OCI-LY3 (cell line): ENCODE results near the gene WDR5B.
"Not testable (repeated sequence)": the region's sequence is repeated elsewhere in the genome, so short reads cannot be mapped to it uniquely, and the experiment has no call there.

ENCODE experiments used
- CTCF ChIP-seq: fragments of 200-600, 300-600 bp; sonication (generic); IDR thresholded peaks from 2 replicates; pipeline ENCODE4 v1.5.1; 2014; ENCODE audit warnings: antibody characterized with exemption, low read length, low read depth
- EZH2phosphoT487 ChIP-seq: fragments of 200-600 bp; shearing (Covaris generic); IDR thresholded peaks from 2 replicates; pipeline ENCODE4 v1.6.1; 2018; ENCODE audit warnings: antibody characterized with exemption, mixed run types, low read depth

DNA sequence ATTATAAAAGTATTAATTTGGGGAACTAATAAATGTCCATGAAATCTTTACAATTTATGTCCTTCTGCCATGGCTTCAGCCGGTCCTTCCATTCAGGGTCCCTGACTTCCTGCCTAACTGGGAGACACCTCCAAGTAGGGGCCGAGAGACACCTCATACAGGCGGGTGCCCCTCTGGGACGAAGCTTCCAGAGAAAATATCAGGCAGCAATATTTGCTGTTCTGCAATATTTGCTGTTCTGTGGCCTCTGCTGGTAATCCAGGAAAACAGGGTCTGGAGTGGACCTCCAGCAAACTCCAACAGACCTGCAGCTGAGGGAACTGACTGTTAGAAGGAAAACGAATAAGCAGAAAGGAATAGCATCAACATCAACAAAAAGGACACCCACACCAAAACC, 28.6 kb upstream of the WDR5B start:
- TF ChIP-seq CTCF, EZH2phosphoT487: not testable (repeated sequence)
